HG02610 (cell line): ENCODE results near the gene ALKBH7.

Experiments
- ATAC-seq: cut with Tn5 transposase; IDR thresholded peaks from one replicate; pipeline ENCODE4 v1.9.1; 2021; ENCODE audit warnings: mild to moderate bottlenecking, moderate library complexity; ENCODE audit not compliant: unreplicated experiment

The ALKBH7 gene

DNA sequence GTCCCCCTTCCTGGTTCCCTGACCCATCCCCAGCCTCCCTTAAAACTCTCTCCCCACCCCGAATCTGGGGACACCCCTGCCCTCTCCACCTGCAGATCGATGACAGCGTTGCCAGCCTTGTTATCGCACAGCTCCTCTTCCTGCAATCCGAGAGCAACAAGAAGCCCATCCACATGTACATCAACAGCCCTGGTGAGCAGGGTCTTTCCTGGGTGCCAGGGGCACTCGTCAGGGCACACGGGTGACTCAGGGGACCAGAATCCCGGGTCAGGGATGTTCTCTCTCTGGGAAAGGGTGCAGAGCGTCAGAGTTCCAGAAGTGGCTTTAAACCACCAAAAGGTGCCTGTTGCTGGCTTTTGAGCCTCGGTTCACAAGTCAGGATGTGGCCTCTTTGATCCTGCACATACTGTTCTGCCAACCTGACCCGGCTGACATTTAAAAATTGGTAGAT lies 10.2 kb upstream of the ALKBH7 start:
- no peak for ATAC-seq

GRCh38 chr19:6364353-6364752 lies 8.2 kb upstream of the ALKBH7 start:
- ATAC-seq: no peak

- peak; percentile 59 for ATAC-seq
Observed at GRCh38 chr19:6373096-6373812, 660 bp downstream of the ALKBH7 start.

DNA sequence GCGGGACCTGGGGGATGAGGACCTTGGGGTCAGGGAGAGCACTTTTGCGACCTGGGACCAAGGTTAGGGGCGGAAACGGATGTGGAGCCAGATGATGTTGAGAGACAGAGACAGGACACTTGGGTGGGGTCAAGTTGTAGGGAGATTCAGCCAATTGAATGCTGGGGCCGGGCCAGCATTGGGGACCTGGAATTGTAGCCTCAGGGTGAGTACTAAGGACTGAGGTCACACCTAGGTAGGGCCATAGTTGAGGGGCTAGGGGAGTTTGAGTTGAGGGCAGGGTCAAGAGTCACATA lies 1.2 kb downstream of the ALKBH7 start:
- ATAC-seq: no peak

DNA sequence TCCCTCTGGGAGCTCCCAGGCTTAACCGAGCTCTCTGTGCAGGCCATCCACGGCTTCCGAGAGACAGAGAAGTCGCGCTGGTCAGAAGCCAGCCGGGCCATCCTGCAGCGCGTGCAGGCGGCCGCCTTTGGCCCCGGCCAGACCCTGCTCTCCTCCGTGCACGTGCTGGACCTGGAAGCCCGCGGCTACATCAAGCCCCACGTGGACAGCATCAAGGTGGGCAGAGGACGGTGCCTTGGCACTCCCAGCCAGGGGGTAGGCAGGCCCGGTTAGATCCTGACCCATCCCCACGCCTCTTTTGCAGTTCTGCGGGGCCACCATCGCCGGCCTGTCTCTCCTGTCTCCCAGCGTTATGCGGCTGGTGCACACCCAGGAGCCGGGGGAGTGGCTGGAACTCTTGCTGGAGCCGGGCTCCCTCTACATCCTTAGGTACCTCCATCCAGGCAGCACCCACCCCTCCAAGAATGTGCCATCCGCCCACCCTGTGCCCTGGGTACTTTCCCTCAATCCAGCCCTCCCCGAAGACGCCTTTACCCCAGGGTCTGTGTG lies 1.6 kb downstream of the ALKBH7 start:
- no peak for ATAC-seq

GRCh38 chr19:6374711-6375410 lies 2.3 kb downstream of the ALKBH7 start:
- no peak for ATAC-seq

GRCh38 chr19:6375411-6376010 lies 2.9 kb downstream of the ALKBH7 start, which contains the start of gene PSPN:
Gene PSPN, minus strand, starts transcription at chr19:6375933. Its CDS starts 84 bp downstream, at chr19:6375849.
- no peak for ATAC-seq

DNA sequence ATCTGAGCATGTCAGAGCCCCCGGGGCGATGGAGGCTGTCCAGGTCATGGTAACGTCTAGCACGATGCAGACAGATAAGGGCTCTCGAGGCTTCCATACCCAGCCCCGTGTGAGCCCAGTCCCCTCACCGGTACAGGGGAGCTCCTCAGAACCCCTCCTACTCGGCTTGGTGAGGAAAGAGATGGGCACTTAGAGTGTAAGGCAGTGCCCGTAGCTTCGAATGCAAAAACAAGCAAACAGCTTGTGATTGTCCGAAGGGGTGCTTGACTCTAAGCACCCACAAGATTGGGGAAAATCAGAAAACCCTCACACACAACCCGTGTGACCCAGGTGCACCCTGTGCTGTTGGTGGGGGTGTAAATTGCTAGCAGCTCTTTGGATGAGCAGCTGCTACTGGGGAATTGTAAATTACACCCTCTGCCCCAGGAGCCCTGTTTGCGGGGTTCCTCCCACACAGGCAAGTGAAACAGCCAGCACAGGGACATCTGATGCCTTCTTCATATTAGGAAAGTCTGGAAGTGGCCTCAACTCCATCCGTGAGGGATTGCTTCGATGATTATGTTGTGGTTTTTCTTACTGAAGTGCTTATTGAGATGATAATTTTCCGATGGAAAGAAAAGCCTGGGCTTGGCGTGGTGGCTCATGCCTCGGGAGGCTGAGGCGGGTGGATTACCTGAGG lies 4.1 kb downstream of the ALKBH7 start:
- ATAC-seq: no peak

DNA sequence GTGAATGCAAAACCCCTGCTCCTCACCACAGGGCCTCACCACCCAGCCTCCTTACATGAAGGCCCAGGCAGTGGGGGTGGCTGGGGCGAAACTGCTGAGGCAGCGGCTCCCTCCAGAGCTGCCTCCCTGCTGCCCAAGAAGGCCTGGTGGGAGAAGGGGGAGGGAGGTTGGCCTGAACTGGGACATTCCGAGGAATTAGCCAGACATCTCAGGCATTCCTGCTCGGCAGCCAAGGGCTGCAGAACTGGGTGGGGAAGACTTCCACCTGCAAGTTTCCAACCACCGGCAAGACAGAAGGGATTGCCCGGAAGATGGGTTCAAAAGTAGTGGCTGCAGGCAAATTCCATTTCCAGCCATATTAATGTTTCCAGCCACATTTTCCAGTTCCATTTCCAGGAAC lies 5.4 kb downstream of the ALKBH7 start:
- ATAC-seq: no peak

DNA sequence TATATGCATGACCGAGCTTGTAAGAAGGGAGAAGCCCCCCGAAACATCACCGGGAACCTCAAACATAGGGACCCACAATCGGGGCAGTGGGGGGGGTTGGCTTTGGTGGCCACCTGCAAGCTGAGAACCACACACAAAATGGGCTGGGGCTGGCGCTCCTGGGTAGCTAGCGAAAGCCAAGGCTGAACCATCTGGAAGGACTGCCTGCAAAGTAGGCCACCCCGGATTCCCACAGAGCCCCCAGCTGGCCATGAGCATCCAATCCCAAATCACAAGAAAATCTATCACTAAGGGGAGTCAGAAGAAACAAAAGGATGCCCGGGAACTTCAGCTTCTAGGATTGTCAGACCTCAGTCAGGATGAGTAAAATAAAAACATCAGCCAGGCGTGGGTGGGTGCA lies 5.9 kb downstream of the ALKBH7 start:
- ATAC-seq: no peak

- ATAC-seq: no peak
Observed at GRCh38 chr19:6379744-6380143, 7.2 kb downstream of the ALKBH7 start.

DNA sequence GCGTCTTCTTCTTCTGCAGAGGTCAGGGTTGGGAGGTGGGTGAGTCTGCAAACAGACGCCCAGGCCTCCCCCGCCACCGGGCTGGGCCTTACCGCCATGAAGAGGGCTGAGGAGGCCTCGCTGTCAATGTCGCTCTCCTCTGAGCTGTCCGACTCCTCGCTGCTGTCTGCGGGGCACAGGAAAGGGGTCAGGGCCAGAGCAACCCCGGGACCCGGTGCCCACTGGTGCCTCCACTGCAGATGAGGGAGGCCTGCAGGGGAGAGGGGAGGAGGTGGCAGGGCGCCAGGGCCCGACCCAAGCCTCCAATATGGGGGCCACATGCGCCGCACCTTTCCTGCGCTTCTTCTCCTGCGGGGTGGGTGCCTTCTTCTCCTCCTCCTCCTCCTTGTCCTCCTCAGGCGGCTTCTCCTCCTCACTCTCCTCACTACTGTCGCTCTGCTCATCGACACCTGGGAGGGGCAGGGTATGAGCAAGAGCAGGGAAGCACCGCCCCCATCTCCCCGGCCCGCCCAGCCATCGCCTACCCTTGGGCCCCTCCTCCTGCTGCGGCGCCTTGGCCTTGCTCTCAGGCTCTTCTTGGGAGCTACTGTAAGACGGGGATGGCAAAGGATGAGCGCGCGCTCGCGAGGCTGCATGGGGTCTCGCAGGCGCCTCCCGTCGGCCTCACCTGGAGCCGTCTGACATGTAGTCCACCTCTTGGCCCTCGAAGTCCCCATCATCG lies 8.6 kb downstream of the ALKBH7 start:
- no peak for ATAC-seq

GRCh38 chr19:6383188-6383587 lies 10.6 kb downstream of the ALKBH7 start:
- no peak for ATAC-seq

DNA sequence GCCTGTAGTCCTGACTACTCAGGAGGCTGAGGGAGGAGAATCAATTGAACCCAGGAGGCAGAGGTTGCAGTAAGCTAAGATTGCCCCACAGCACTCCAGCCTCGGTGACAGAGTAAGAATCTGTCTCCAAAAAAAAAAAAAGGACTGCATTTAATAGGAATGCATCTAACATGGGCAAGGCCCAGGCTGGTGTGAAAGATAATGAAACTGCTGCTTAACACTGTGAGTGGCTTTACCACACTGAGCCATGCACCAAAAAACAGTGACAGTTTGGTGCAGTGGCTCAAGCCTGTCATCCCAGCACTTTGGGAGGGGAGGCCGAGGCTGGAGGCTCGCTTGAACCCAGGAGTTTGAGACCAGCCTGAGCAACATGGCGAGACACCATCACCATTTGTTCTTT lies 11.8 kb downstream of the ALKBH7 start:
- no peak for ATAC-seq

DNA sequence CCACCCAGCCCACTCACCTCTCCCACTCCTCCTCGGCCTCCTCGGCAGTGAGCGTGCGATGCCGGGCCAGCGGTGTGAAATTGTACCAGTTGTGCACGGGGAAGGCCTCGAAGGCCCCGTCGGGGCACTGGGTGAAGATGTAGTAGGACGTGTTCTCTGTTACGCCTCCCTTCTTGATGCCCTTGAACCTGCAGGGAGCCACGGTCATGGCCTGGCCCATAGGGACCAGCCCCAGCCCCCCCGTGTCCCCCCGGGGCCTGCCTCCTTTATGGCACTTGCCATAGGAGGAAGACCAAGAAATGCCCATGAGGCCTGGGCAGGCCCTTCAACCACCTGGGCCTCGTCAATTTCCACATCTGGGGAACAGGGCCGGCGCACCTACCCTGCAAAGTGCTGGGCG lies 14.8 kb downstream of the ALKBH7 start:
- no peak for ATAC-seq

DNA sequence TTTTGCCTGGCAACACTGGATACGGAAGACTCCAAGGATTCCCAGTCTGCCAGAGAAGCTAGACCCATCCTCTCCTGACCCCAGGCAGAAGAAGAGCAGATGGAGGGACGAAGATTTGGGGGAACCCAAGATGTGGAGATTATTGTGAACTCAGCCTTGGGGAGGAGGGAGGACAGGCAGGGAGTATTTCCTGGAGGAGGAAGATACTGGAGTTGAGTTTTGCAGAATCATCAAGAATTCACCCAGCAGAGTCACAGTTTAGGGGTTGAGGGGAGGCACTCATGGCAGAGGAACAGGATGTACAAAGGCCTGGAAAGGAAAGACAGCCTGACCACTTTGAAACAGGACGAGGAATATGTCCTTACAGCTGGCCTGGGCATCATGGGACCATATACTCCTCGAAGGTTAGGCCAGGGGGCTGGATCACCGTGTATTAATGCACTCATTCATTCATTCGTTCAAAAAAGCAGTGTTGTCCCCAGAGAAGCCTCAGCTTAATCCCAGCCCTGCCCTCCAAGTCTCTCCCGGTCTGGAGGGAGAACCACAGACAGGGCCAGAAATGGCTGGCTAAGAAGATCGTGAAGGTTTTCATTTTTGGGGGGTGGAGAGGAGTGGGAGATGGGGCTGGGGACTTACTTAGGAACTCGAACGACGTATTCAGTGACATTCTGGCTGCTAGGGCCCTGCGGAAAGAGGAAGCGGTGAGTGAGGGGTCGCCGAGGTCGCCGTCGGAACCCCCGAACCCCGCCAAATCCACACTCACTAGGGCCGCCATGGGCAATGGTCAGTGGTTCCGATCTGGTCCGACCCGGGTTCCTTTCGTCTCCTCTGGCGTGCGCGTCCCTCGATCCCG lies 19.9 kb downstream of the ALKBH7 start:
- no peak for ATAC-seq

- peak; percentile 80 for ATAC-seq
Observed at GRCh38 chr19:6393074-6393982, 20.7 kb downstream of the ALKBH7 start, which contains the start of gene GTF2F1. Gene GTF2F1, minus strand, starts transcription at chr19:6393164. Its CDS starts 169 bp downstream, at chr19:6392995.

- no peak for ATAC-seq
Observed at GRCh38 chr19:6393983-6394412, 21.4 kb downstream of the ALKBH7 start.

DNA sequence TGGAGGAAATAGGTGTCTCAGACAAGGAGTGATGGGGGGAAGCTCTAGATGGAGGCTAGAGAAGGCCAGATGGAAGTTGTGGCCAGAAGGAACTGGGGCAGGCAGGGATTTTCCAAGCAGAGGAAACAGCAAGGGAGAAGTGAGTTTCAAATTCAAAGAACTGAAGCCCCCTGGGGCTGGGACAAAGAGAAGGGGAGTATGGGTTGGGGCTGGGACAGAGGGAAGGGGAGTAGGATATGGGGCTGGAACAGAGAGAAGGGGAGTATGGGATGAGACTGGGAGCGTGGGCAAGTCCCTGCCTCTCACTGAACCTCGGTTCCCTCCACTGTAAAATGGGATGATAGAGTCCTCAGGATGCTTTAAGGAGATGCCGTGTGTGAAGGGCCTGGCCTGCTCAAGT lies 22.2 kb downstream of the ALKBH7 start:
- no peak for ATAC-seq
